Karpas-422 (cell line): ENCODE results near the gene SETD1B. TPM values are rescaled to one million over a fixed set of nuclear protein-coding genes. Genes with fewer than 3 reads are reported as not detected.

ENCODE experiments used
- DNase-seq: peaks from one replicate; pipeline ENCODE4 v3.0.0-alpha.2; 2015
- H2AFZ ChIP-seq: fragments of 200-600 bp; sonication (generic); 2 replicates; pipeline ENCODE4 v1.6.1; 2014; ENCODE audit warnings: antibody characterized with exemption, low read length, mixed read lengths
- H3K27ac ChIP-seq: fragments of 200-600 bp; sonication (generic); 2 replicates; pipeline ENCODE4 v1.5.1; 2014; ENCODE audit warnings: mild to moderate bottlenecking, low read length, moderate library complexity
- H3K27me3 ChIP-seq: fragments of 200-600 bp; sonication (generic); 2 replicates; pipeline ENCODE4 v1.6.1; 2014; ENCODE audit warnings: low read length, mixed read lengths
- H3K36me3 ChIP-seq: fragments of 200-600 bp; sonication (generic); 2 replicates; pipeline ENCODE4 v1.6.1; 2014; ENCODE audit warnings: low read length, mixed read lengths; ENCODE audit not compliant: insufficient read depth
- H3K4me1 ChIP-seq: fragments of 200-600 bp; sonication (generic); 2 replicates; pipeline ENCODE4 v1.6.1; 2014; ENCODE audit warnings: mild to moderate bottlenecking, low read length, mixed read lengths
- H3K4me2 ChIP-seq: fragments of 200-600 bp; sonication (generic); 2 replicates; pipeline ENCODE4 v1.6.1; 2014; ENCODE audit warnings: low read length, low read depth, mild to moderate bottlenecking; ENCODE audit not compliant: poor library complexity, severe bottlenecking
- H3K4me3 ChIP-seq: fragments of 200-600 bp; sonication (generic); 2 replicates; pipeline ENCODE4 v1.5.1; 2014; ENCODE audit warnings: mild to moderate bottlenecking, antibody characterized with exemption, low read length, mixed read lengths
- H3K79me2 ChIP-seq: fragments of 200-600 bp; sonication (generic); 2 replicates; pipeline ENCODE4 v1.6.1; 2014; ENCODE audit warnings: mild to moderate bottlenecking, low read length, mixed read lengths
- H3K9ac ChIP-seq: fragments of 200-600 bp; sonication (generic); 2 replicates; pipeline ENCODE4 v1.6.0; 2014; ENCODE audit warnings: low read length
- H3K9me2 ChIP-seq: fragments of 200-600 bp; sonication (generic), shearing (Covaris generic); replicated peaks from 2 replicates; pipeline ENCODE4 v1.6.0; 2014; ENCODE audit warnings: mild to moderate bottlenecking, low read length, moderate library complexity; ENCODE audit not compliant: insufficient read depth
- H3K9me3 ChIP-seq: fragments of 300-700, 200-600 bp; sonication (generic); 2 replicates; pipeline ENCODE4 v1.6.1; 2014; ENCODE audit warnings: low read length, mixed read lengths
- H4K20me1 ChIP-seq: fragments of 200-600 bp; sonication (generic); 2 replicates; pipeline ENCODE4 v1.6.1; 2014; ENCODE audit warnings: mild to moderate bottlenecking, antibody characterized with exemption, low read length, low read depth; ENCODE audit not compliant: insufficient read depth
- total RNA-seq: library from RNA; depleted of rRNA; stranded (reverse); fragments of >200 nt; shearing (Covaris generic); gene quantifications from 2 replicates; pipeline ENCODE4 v1.2.3, GENCODE V29; 2014; ENCODE audit warnings: low replicate concordance

SETD1B gene
- total RNA-seq, 1 experiment from 2014 or later: 2.1 TPM

- H4K20me1 ChIP-seq: peaks cover 4% of the 10 kb centered on the region; the same call in 1 of the 2 replicates
- H3K9me2 ChIP-seq: no peaks in the 10 kb centered on the region
- no peaks in the 10 kb centered on the region for H3K9me3 ChIP-seq
- no peaks in the 10 kb centered on the region for H3K27me3 ChIP-seq
- H3K9ac ChIP-seq: no peak overlapping the region
- no peak overlapping the region for H2AFZ ChIP-seq
- H3K79me2 ChIP-seq: no peaks in the 10 kb centered on the region
- no peak overlapping the region for H3K27ac ChIP-seq
- DNase-seq: peak; percentile 43
- no peaks in the 10 kb centered on the region for H3K36me3 ChIP-seq
- no peak overlapping the region for H3K4me2 ChIP-seq
- H3K4me3 ChIP-seq: no peak overlapping the region
- peaks cover 44% of the 10 kb centered on the region for H3K4me1 ChIP-seq
These were observed 11.9 kb upstream of the SETD1B start for GRCh38 chr12:121791671-121792551.

GRCh38 chr12:121792607-121793439, 11.0 kb upstream of the SETD1B start:
- Histone ChIP-seq H3K36me3 (no peaks in the 10 kb centered on the region), H3K9me2 (no peaks in the 10 kb centered on the region), H3K79me2 (no peaks in the 10 kb centered on the region), H4K20me1 (peaks cover 4% of the 10 kb centered on the region; the same call in 1 of the 2 replicates), H3K4me3 (peak overlapping the region; percentile 65), H3K27me3 (no peaks in the 10 kb centered on the region), H3K4me1 (peaks cover 44% of the 10 kb centered on the region), H3K9me3 (no peaks in the 10 kb centered on the region), H3K9ac (peak overlapping the region; percentile 53), H3K4me2 (peak overlapping the region; percentile 60), H3K27ac (no peak overlapping the region), H2AFZ (no peak overlapping the region)
- peak; percentile 68 for DNase-seq

- no peak within 1 kb of the TSS for H3K27ac ChIP-seq
- no peaks in the 10 kb centered on the region for H3K9me2 ChIP-seq
- H3K4me1 ChIP-seq: peaks cover 44% of the 10 kb centered on the region
- peak within 1 kb of the TSS; percentile 56 for H3K9ac ChIP-seq
- peak within 1 kb of the TSS; percentile 60 for H3K4me2 ChIP-seq
- no peaks in the 10 kb centered on the region for H3K36me3 ChIP-seq
- H3K27me3 ChIP-seq: no peaks in the 10 kb centered on the region
- H3K4me3 ChIP-seq: peak within 1 kb of the TSS; percentile 65
- peaks cover 4% of the 10 kb centered on the region; the same call in 1 of the 2 replicates for H4K20me1 ChIP-seq
- peak; percentile 75 for DNase-seq
- H3K79me2 ChIP-seq: no peaks in the 10 kb centered on the region
- peak within 1 kb of the TSS; percentile 59; the same call in 1 of the 2 replicates for H2AFZ ChIP-seq
- no peaks in the 10 kb centered on the region for H3K9me3 ChIP-seq
These were observed 10.4 kb upstream of the SETD1B start, which contains the start of gene RHOF for GRCh38 chr12:121793440-121793837. Gene RHOF (minus strand): TSS chr12:121793688. CDS start chr12:121793633, 55 bp downstream.

- Histone ChIP-seq H3K36me3 (no peaks in the 10 kb centered on the region), H3K9me3 (no peaks in the 10 kb centered on the region), H3K27me3 (no peaks in the 10 kb centered on the region), H3K27ac (no peak overlapping the region), H3K4me1 (peaks cover 46% of the 10 kb centered on the region), H4K20me1 (peaks cover 4% of the 10 kb centered on the region; the same call in 1 of the 2 replicates), H3K4me2 (peak overlapping the region; percentile 60), H3K9me2 (no peaks in the 10 kb centered on the region), H3K9ac (peak overlapping the region; percentile 56), H3K79me2 (no peaks in the 10 kb centered on the region), H3K4me3 (peak overlapping the region; percentile 65), H2AFZ (peak overlapping the region; percentile 59; the same call in 1 of the 2 replicates)
- DNase-seq: peak; percentile 96
These were observed 9.8 kb upstream of the SETD1B start for GRCh38 chr12:121793838-121794533.

GRCh38 chr12:121794534-121795033, 9.2 kb upstream of the SETD1B start:
- no peaks in the 10 kb centered on the region for H3K9me2 ChIP-seq
- no peak for DNase-seq
- peaks cover 45% of the 10 kb centered on the region for H3K4me1 ChIP-seq
- H3K27ac ChIP-seq: no peak overlapping the region
- peak overlapping the region; percentile 56 for H3K9ac ChIP-seq
- H3K9me3 ChIP-seq: no peaks in the 10 kb centered on the region
- H3K27me3 ChIP-seq: no peaks in the 10 kb centered on the region
- H3K4me3 ChIP-seq: peak overlapping the region; percentile 55
- peak overlapping the region; percentile 21; the same call in 1 of the 2 replicates for H2AFZ ChIP-seq
- peak overlapping the region; percentile 60 for H3K4me2 ChIP-seq
- H3K36me3 ChIP-seq: no peaks in the 10 kb centered on the region
- H3K79me2 ChIP-seq: no peaks in the 10 kb centered on the region
- peaks cover 4% of the 10 kb centered on the region; the same call in 1 of the 2 replicates for H4K20me1 ChIP-seq

GRCh38 chr12:121795034-121795968, 8.5 kb upstream of the SETD1B start:
- peak; percentile 90 for DNase-seq
- H3K9me2 ChIP-seq: no peaks in the 10 kb centered on the region
- peaks cover 45% of the 10 kb centered on the region for H3K4me1 ChIP-seq
- H3K27me3 ChIP-seq: no peaks in the 10 kb centered on the region
- H3K27ac ChIP-seq: no peak overlapping the region
- peak overlapping the region; percentile 60 for H3K4me2 ChIP-seq
- no peak overlapping the region for H2AFZ ChIP-seq
- peak overlapping the region; percentile 56 for H3K9ac ChIP-seq
- no peaks in the 10 kb centered on the region for H3K36me3 ChIP-seq
- H3K79me2 ChIP-seq: no peaks in the 10 kb centered on the region
- no peaks in the 10 kb centered on the region for H3K9me3 ChIP-seq
- peak overlapping the region; percentile 55; the same call in 1 of the 2 replicates for H3K4me3 ChIP-seq
- peaks cover 4% of the 10 kb centered on the region; the same call in 1 of the 2 replicates for H4K20me1 ChIP-seq
